Common myeloid progenitor, CD34-positive (primary cell): Measurements from ENCODE around the gene NR2C1.

Source experiments
- CTCF ChIA-PET: fragments of 350-600 bp; sonication (Branson Sonifier 250); formaldehyde crosslinking; loops from one replicate; lab custom pipeline; 2021; ENCODE audit warnings: antibody characterized with exemption; lab: Charles Lee
- POLR2A ChIA-PET: fragments of 350-600 bp; sonication (Branson Sonifier 250); formaldehyde crosslinking; loops from one replicate; lab custom pipeline; 2021; ENCODE audit warnings: antibody characterized with exemption; lab: Charles Lee
- DNase-seq, 3 donors: peaks; one replicate each; pipeline versions ENCODE4 v3.0.0 to v3.0.0-alpha.2; 2013
- H3K27ac ChIP-seq, 2 experiments: 1 replicate in 1 of 2; 2 replicates in 1 of 2; pipeline ENCODE4 v1.7.0; 2013; ENCODE audit warnings: inconsistent platforms in 2 of 2, low read length in 2 of 2, mild to moderate bottlenecking in 2 of 2, low read depth in 1 of 2, moderate library complexity in 1 of 2; ENCODE audit not compliant: severe bottlenecking in 2 of 2, insufficient read depth in 1 of 2, poor library complexity in 1 of 2
- H3K27me3 ChIP-seq, 5 experiments: replicated peaks in 2 of 5; 1 replicate in 3 of 5; 2 replicates in 2 of 5; pipeline versions ENCODE4 v1.6.1 to v1.7.0; 2013; ENCODE audit warnings: low read length in 4 of 5, mild to moderate bottlenecking in 2 of 5, moderate library complexity in 2 of 5, inconsistent platforms in 1 of 5; ENCODE audit not compliant: insufficient read depth in 5 of 5, control insufficient read depth in 4 of 5
- H3K36me3 ChIP-seq, 4 experiments: 1 replicate in 2 of 4; 2 replicates in 2 of 4; pipeline versions ENCODE4 v1.6.1 to v1.7.0; 2013; ENCODE audit warnings: low read length in 3 of 4, control low read depth in 1 of 4, mild to moderate bottlenecking in 1 of 4; ENCODE audit not compliant: control insufficient read depth in 4 of 4, insufficient read depth in 4 of 4
- H3K4me1 ChIP-seq, 4 experiments: 1 replicate in 3 of 4; 2 replicates in 1 of 4; pipeline versions ENCODE4 v1.6.1 to v1.7.1; 2013; ENCODE audit warnings: low read length in 3 of 4, mild to moderate bottlenecking in 3 of 4, control low read depth in 1 of 4, inconsistent platforms in 1 of 4, moderate library complexity in 1 of 4; ENCODE audit not compliant: control insufficient read depth in 4 of 4, insufficient read depth in 4 of 4; ENCODE audit errors: control extremely low read depth in 1 of 4
- H3K4me3 ChIP-seq, 7 experiments: 1 replicate in 4 of 7; 2 replicates in 3 of 7; pipeline versions ENCODE4 v1.5.1 to v1.7.0; 2013; ENCODE audit warnings: mild to moderate bottlenecking in 7 of 7, low read length in 6 of 7, moderate library complexity in 6 of 7, inconsistent platforms in 2 of 7, low read depth in 2 of 7, control low read depth in 1 of 7; ENCODE audit not compliant: insufficient read depth in 4 of 7, control insufficient read depth in 1 of 7; ENCODE audit errors: extremely low read depth in 1 of 7
- H3K9me3 ChIP-seq, 5 experiments: 1 replicate in 4 of 5; 2 replicates in 1 of 5; pipeline versions ENCODE4 v1.6.1 to v1.7.1; 2013; ENCODE audit warnings: low read length in 4 of 5, mild to moderate bottlenecking in 2 of 5, inconsistent platforms in 1 of 5, low read depth in 1 of 5, moderate library complexity in 1 of 5; ENCODE audit not compliant: control insufficient read depth in 4 of 5, insufficient read depth in 2 of 5; ENCODE audit errors: control extremely low read depth in 1 of 5
- WGBS: methylation state at CpG from one replicate; pipeline ENCODE4 v1.1.5; 2013; ENCODE audit not compliant: insufficient coverage; 5-methylcytosine and 5-hydroxymethylcytosine counted together

Gene NR2C1

DNA sequence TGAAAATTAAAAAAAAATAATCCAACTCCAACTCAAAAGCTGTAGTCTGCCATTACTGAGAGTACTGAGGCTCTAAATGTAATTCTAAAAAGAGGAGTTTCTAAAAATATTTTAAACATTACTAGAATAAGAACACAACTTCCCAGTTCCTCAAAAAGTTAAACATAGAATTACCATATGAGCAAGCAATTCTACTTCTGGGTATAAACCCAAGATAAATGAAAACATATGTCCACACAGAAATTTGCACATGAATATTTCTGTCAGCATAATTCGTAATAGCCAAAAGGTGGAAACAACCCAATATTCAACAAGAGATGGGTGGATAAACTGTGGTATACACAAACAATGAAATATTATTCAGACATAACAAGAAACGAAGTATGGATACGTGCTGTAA, 15.0 kb upstream of the NR2C1 start:
- Histone ChIP-seq H3K4me3 (no peak overlapping the region), H3K9me3 (no peaks in the 10 kb centered on the region), H3K27me3 (no peaks in the 10 kb centered on the region), H3K4me1 (peaks cover 0 to 8% (median 0%) of the 10 kb centered on the region in 4 experiments), H3K27ac (no peak overlapping the region), H3K36me3 (peaks cover 0 to 23% (median 0%) of the 10 kb centered on the region in 4 experiments)
- DNase-seq = no peak
- ChIA-PET POLR2A (no interaction called here), CTCF (no interaction called here)
- no CpG with 5 or more reads among the region's 3 CpGs for WGBS

- no peak for DNase-seq
- ChIA-PET CTCF (no interaction called here), POLR2A (no interaction called here)
- no peaks in the 10 kb centered on the region for H3K9me3 ChIP-seq
- H3K27me3 ChIP-seq = no peaks in the 10 kb centered on the region
- H3K4me3 ChIP-seq = no peak overlapping the region
- H3K36me3 ChIP-seq = peaks cover 0 to 18% (median 0%) of the 10 kb centered on the region in 4 experiments
- no peak overlapping the region for H3K27ac ChIP-seq
- H3K4me1 ChIP-seq = peaks cover 0 to 8% (median 0%) of the 10 kb centered on the region in 4 experiments
Measured at GRCh38 chr12:95085612-95086011, 12.2 kb upstream of the NR2C1 start.

DNA sequence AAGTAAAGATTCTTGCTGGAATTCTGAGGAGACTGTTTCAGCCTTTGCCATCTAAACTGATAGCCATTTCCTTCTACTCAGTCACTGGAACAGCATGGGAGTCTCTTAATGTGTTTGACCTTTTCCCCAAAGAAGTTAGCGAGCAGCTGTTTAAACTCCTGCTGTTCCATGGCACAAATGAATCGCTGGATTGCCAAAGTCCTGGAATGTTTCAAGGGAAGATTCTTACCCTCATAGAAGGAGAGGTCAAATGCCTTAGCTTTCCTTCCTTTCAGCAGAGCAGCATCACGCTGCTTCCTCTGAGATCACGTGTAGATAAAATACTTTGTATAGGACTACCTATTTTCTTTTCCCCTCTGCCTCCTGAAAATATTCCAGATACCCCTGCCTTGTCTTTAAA, 10.5 kb upstream of the NR2C1 start:
- Histone ChIP-seq H3K27me3 (no peaks in the 10 kb centered on the region), H3K27ac (no peak overlapping the region), H3K4me1 (peaks cover 0 to 8% (median 0%) of the 10 kb centered on the region in 4 experiments), H3K9me3 (no peaks in the 10 kb centered on the region), H3K36me3 (peaks cover 0 to 8% (median 0%) of the 10 kb centered on the region in 4 experiments), H3K4me3 (no peak overlapping the region)
- ChIA-PET POLR2A (no interaction called here), CTCF (interaction anchor here (1.6 kb wide), 1 partner anchor 11 kb away, joined by 6 read pairs; the partner anchor contains the start of gene NR2C1)
- DNase-seq = no peak
- 76% methylated on average over 2 of the region's 4 CpGs for WGBS

DNA sequence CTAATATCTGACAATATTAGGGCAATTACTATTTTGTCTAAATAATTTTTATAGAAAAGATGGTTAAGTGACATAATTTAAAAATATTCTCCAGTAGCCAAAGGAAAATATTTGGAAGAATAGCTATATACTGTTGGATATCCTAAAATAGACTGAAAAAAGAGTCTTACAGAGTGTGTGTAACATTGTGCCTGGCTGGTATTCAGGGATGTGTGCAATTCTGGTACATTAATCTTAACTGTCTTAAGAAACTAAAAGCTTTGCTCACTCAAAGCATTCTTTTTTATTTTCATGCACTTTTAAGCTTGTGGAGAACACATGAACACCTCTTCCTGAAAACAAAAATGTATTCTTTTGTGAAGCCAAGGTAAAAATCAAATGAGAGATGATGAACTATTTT, 10.1 kb upstream of the NR2C1 start:
- Histone ChIP-seq H3K4me1 (peaks cover 0 to 5% (median 0%) of the 10 kb centered on the region in 4 experiments), H3K4me3 (no peak overlapping the region), H3K36me3 (peaks cover 0 to 4% (median 0%) of the 10 kb centered on the region in 4 experiments), H3K9me3 (no peaks in the 10 kb centered on the region), H3K27me3 (no peaks in the 10 kb centered on the region), H3K27ac (no peak overlapping the region)
- CTCF ChIA-PET = interaction anchor here (1.6 kb wide), 1 partner anchor 10 kb away, joined by 6 read pairs; the partner anchor contains the start of gene NR2C1
- DNase-seq = no peak
- POLR2A ChIA-PET = no interaction called here

- Histone ChIP-seq H3K4me1 (peaks cover 0 to 4% (median 2%) of the 10 kb centered on the region in 4 experiments), H3K27me3 (no peaks in the 10 kb centered on the region), H3K36me3 (no peaks in the 10 kb centered on the region), H3K27ac (no peak overlapping the region), H3K4me3 (no peak overlapping the region), H3K9me3 (no peaks in the 10 kb centered on the region)
- CTCF ChIA-PET = no interaction called here
- POLR2A ChIA-PET = no interaction called here
- WGBS = 97% methylated on average over 4 of the region's 4 CpGs
- DNase-seq = no peak
Measured at GRCh38 chr12:95077341-95077740, 3.9 kb upstream of the NR2C1 start.

DNA sequence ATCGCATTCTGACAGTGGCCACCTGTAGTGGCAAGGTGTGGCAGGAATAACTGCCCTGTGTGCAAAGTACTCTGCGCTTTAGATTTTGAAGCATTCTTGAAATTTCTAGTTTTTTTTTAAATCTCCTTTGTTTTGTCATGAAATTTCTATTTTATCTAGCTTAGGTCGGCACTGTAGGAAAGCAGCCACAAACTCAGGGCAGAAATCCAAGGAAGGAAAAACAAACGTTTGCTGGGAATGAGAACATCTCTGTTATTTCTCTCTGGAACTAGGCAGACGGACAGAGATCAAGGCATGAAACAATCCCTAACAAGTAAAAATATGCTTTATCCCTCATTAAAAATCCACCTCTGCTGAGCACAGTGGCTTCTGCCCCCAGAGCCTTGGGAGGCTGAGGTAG, 1.3 kb upstream of the NR2C1 start:
- Histone ChIP-seq H3K9me3 (no peaks in the 10 kb centered on the region), H3K4me3 (no peak overlapping the region), H3K4me1 (peaks cover 0 to 6% (median 5%) of the 10 kb centered on the region in 4 experiments), H3K27ac (no peak overlapping the region), H3K36me3 (peaks cover 0 to 6% (median under 1%) of the 10 kb centered on the region in 4 experiments), H3K27me3 (no peaks in the 10 kb centered on the region)
- CTCF ChIA-PET = interaction anchor here (1.0 kb wide), 1 partner anchor 460 kb away, joined by 3 read pairs; no protein-coding TSS in a partner anchor
- whole genome bisulfite sequencing = 94% methylated on average over 3 of the region's 5 CpGs
- no peak for DNase-seq
- POLR2A ChIA-PET = no interaction called here

- no peak for DNase-seq
- no peaks in the 10 kb centered on the region for H3K9me3 ChIP-seq
- no peaks in the 10 kb centered on the region for H3K27me3 ChIP-seq
- ChIA-PET CTCF (interaction anchor here (0.7 to 1.2 kb wide), 4 partner anchors 39 to 288 kb away, joined by 3 to 4 read pairs (median 3); partner anchors contain the start of genes FGD6 and VEZT), POLR2A (interaction anchor here (0.7 kb wide), 2 partner anchors 10 to 39 kb away, joined by 3 to 11 read pairs; no protein-coding TSS in a partner anchor)
- H3K36me3 ChIP-seq = peaks cover 0 to 10% (median 3%) of the 10 kb centered on the region in 4 experiments
- peaks cover 0 to 6% (median 5%) of the 10 kb centered on the region in 4 experiments for H3K4me1 ChIP-seq
- H3K27ac ChIP-seq = no peak overlapping the region
- WGBS = 66% methylated on average over 16 of the region's 23 CpGs
- H3K4me3 ChIP-seq = peak overlapping the region; percentile 73 to 99 (median 92)
Measured at GRCh38 chr12:95073698-95074520, 491 bp upstream of the NR2C1 start.
